Stimulated activated CD8-positive, alpha-beta memory T cell treated with anti-CD3 and anti-CD28 coated beads, Interleukin-7, amount 100 ng/mL, for 48 hours (primary cell): ENCODE data around the gene CLCA4.
"Not testable (repeated sequence)": the region's sequence is repeated elsewhere in the genome, so short reads cannot be mapped to it uniquely, and the experiment has no call there.

Experiments
- DNase-seq, 2 donors: peaks; one replicate each; pipeline ENCODE4 v3.0.0-alpha.2; 2020; ENCODE audit warnings: low read depth in 1 of 2; ENCODE audit errors: extremely low read depth in 1 of 2

Gene CLCA4

DNA sequence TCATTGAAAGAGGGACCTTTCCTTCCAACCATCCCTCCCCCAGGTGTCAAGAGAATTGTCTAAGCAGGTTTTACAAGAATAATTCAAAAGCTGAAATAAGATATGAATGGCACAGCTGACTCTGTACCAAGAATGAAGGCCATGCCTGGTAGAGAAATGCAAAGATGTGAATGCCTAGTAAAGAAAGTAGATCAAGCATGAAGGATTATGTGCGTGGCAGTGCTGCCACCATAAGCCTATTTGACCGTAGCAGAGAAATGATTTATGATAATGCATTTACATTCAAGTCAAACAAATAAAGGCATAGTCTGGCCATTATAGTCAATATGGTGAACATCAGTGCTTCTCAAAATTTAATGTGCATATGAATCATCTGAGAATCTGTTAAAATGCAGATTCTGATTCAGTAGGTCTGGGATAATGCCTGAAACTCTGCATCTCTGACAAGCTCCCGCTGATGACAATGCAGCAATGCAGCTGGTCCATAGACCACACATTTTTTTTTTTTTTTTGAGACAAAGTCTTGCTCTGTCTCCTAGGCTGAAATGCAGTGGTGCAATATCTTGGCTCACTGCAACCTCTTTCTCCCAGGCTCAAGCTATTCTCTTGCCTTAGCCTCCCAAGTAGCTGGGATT, 16.6 kb upstream of the CLCA4 start:
- no peak for DNase-seq

DNA sequence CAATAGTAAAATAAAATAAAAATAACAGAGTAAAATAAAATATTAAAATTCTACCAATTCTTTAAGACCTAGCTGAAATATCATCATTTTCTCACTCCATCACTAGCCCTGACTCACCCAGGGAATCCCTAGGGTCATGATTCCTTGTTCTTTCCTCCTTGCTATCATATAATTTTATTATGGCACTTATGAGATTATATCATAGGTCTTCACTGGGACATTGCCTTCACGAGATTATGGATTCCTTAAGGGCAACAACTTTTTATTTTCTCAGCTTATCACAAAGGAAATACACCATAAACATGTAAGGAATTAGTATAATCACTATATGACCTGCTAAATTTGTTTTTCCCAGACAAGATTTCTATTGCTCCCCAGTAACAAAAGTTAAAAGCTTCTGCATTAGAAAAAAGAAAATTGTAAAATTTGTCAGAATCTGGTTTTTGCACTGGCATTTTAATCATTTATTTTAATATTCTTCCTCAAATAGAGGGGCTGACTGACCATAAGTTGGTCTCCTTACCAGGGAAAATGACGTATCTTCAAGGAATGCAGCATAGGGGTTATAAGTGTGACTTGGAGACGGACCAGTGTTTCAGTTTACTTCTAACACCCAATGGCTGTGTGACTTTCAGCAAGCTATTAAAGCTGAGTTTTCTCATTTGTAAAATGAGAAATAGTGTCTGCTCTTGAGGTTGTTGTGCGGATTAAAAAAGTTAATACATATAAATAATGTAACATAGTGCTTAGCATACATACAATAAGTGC, 8.8 kb upstream of the CLCA4 start:
- DNase-seq, result no peak

- no peak for DNase-seq
Measured at GRCh38 chr1:86538775-86539174, 8.1 kb upstream of the CLCA4 start.

DNA sequence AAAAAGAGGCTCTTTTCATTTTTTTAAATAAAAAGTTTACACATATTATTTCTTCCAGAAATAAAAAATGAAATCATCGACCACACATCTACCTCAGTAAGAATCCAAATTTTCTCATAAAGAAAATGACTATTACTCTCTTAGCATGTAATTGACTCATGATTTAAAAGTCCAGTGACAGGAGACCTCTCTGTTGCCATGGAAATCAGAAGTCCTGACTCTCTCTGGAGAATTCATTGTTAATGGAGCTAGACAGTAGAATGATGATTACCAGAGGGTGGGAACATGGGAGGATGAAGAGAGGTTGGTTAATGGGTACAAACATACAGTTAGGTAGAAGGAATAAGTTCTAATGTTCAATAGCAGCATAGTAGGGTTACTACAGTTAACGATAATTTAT, 5.0 kb upstream of the CLCA4 start:
- DNase-seq, result no peak

GRCh38 chr1:86542631-86543030, 4.2 kb upstream of the CLCA4 start:
- no peak for DNase-seq

DNA sequence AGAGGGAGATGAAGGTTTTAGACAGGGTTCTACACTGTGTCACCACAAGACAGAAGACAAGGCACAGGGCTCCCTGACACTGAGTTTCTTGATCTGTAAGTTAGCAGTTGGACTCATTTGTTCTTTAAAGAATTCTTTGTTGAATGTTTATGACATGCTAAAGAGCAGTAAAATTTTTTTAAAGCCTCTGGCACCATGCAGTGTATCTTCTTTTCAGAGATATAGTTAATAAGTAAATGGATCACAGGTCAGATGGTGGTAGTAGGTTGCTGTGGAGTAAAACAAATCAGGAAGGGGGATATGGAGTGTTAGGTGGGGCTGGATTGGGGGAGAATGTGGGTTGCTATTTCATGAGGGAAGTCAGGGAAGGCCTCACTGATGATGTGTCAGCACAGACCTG, 2.0 kb downstream of the CLCA4 start:
- no peak for DNase-seq

DNA sequence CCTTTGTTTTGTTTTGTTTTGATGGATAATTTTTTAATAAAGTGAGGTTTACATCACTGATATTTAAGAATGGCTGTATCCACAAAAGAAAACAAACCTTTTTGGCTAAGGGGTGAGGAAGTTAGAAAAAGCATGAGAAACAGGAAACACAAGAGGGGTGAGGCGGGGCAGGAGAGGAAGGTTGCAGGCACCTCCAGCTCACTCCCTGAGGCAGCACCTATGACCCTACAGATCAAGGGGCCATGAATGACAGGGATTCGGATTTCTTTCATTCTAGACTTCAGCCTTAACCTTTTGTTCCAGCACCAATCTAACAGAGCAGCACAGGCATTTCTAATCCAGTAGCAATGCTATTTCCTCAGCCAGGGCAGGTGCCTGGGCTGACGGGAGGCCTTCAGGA, 4.4 kb downstream of the CLCA4 start:
- no peak for DNase-seq

- DNase-seq, result no peak
Measured at GRCh38 chr1:86552376-86552775, 5.5 kb downstream of the CLCA4 start.

- no peak for DNase-seq
Measured at GRCh38 chr1:86557739-86558138, 10.9 kb downstream of the CLCA4 start.

DNA sequence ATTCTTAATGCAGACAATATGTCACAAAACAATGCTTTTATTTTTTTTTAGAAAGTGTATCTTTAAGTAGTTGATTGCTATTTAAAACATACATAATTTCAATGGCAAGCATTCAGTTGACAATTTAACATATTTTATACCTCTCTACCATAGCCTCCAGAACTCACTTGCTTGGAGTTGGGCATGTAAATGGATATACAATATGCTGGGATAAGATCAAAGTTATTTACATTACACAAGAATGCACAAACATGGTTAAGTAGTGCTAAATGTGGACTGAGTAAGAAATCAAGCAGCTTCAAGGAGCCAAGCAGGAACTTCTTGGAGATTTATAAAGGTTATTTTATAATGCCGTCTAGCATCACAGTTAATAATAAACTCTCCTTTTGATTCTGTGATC, 17.0 kb downstream of the CLCA4 start:
- no peak for DNase-seq

DNA sequence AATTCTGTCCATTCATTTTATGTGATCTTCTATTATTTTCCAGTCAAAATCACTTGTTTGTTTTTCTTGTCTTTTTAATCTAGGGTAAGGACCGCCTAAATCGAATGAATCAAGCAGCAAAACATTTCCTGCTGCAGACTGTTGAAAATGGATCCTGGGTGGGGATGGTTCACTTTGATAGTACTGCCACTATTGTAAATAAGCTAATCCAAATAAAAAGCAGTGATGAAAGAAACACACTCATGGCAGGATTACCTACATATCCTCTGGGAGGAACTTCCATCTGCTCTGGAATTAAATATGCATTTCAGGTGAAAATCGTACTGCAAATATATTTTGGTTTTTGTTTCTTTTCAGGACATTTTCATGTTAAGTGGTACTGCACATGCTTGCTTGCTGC, 20.5 kb downstream of the CLCA4 start:
- no peak for DNase-seq

GRCh38 chr1:86567878-86568277, 21.0 kb downstream of the CLCA4 start:
- no peak for DNase-seq

DNA sequence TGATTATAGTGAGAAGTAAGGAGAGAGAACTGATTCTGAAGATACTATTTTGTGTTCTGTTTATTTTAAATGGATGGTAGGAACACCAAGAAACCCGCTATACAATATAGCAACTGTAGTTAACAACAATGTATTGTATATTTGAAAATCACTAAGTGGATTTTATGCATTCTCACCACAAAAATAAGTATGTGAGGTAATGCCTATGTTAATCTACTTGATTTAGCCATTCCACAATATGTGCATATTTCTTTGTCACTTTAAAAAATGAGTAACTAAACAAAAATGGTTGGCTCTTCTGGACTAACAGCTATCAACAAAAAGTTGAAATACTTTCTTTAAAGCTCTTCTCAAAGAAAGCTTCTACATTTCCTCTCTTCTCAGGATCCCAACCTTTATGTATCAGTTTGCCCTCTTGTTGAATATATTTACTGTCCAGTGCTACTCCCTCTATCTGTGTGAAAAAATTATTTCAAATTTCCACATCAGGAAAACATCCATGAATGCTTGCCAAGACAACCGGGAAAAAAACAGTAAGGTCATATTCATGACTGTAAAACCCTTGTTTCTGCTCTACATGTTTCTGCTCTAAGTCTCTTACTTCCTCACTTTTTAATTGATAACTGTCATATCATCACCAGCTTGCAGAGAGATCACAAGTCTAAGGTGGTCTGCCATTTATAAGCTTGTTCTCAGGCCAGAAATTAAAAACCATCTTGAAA, 27.0 kb downstream of the CLCA4 start:
- DNase-seq, result no peak

GRCh38 chr1:86581231-86581630, 34.4 kb downstream of the CLCA4 start:
- DNase-seq, result no peak

- no peak for DNase-seq
Measured at GRCh38 chr1:86582161-86582560, 35.3 kb downstream of the CLCA4 start.

DNA sequence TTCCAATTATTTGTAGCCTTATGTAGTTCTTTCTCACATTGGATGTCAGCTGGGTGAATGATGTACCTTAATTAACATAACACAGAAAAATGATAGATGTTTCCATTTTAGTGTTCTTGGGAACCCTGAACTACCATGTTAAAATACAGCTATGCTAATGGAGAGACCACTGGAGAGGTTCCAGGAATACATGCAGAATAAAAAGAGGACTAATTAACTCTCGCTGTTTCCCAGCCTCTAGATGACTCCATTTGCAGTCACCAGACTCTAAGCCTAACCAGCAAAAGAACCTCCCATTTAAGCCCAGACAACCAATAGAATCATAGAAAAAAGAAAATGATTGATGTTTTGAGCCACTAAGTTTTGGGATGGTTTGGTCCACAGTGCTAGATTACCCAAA, 36.2 kb downstream of the CLCA4 start:
- DNase-seq, result no peak

GRCh38 chr1:86583593-86583992, 36.7 kb downstream of the CLCA4 start:
- no peak for DNase-seq

- no peak for DNase-seq
Measured at GRCh38 chr1:86594284-86594770, 47.4 kb downstream of the CLCA4 start.

- DNase-seq, result no peak
Measured at GRCh38 chr1:86596224-86596623, 49.3 kb downstream of the CLCA4 start.

DNA sequence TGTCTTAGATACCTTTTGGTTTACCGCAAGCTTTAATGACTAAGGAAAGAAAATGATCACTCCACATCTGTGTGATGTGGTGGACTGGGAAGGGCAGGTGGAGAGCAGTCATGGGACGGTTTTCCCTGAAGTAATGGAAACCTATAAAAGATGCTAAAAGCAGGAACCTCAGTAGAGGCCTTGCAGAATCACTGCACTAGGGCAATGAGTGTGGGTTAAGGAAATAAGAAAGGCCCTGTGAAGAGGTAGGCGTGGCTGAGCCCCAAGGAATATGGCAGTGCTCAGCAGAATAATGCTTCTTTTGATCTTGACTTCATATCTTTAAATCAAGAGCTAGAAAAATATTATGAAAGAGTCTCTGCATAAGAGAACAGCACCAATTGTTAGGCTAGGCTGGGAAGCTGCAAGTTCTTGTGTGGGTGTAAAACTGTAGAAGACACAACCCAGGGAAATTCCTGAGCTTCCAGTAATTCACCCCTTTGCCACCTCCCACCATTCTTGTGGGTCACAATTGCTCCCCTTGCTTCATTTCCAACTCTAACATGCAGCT, 49.9 kb downstream of the CLCA4 start:
- no peak for DNase-seq

GRCh38 chr1:86606080-86606479, 59.2 kb downstream of the CLCA4 start:
- not testable (repeated sequence) for DNase-seq

DNA sequence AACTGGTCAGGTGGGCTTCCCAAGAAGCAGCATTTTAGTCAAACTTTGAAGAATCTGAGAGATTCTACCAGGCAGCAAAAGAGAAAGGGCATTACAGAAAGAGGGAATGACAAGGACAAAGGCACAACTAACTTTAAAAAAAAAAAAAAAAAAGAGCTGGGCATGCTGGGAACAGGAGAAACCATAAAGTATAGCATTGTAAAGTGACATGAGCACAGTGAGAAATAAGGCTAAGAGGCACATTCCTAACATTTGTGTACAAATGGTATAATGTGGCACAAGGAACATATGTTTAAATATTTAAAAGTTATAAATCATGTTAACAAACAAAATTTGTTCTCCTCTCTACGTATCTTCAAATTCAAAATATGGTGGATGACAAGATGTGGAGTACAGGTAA, 69.6 kb downstream of the CLCA4 start:
- DNase-seq, result no peak
